Ishikawa (cell line): ENCODE measurements around the gene COMMD8.

ENCODE experiments used
- CEBPB ChIP-seq: IDR thresholded peaks from 2 replicates; pipeline ENCODE4 v1.6.1; 2012
- CREB1 ChIP-seq: IDR thresholded peaks from 2 replicates; pipeline ENCODE4 v1.6.1; 2012; ENCODE audit warnings: low read depth
- EGR1 ChIP-seq: IDR thresholded peaks from 2 replicates; pipeline ENCODE4 v1.6.1; 2012
- EP300 ChIP-seq: IDR thresholded peaks from 2 replicates; pipeline ENCODE4 v1.6.1; 2012; ENCODE audit warnings: borderline replicate concordance
- FOXM1 ChIP-seq: IDR thresholded peaks from 2 replicates; pipeline ENCODE4 v1.6.1; 2012; ENCODE audit warnings: low read depth, borderline replicate concordance
- MAX ChIP-seq: IDR thresholded peaks from 2 replicates; pipeline ENCODE4 v1.6.1; 2012
- NFIC ChIP-seq: IDR thresholded peaks from 2 replicates; pipeline ENCODE4 v1.6.1; 2012
- RAD21 ChIP-seq: IDR thresholded peaks from 2 replicates; pipeline ENCODE4 v1.6.1; 2012; ENCODE audit warnings: low read depth
- REST ChIP-seq: IDR thresholded peaks from 2 replicates; pipeline ENCODE4 v1.6.1; 2012; ENCODE audit warnings: low read depth, mild to moderate bottlenecking
- TAF1 ChIP-seq: IDR thresholded peaks from 2 replicates; pipeline ENCODE4 v1.6.1; 2012; ENCODE audit warnings: low read depth, mild to moderate bottlenecking
- TCF12 ChIP-seq: IDR thresholded peaks from 2 replicates; pipeline ENCODE4 v1.6.1; 2012; ENCODE audit warnings: low read depth
- TEAD4 ChIP-seq: IDR thresholded peaks from 2 replicates; pipeline ENCODE4 v1.6.1; 2012
- USF1 ChIP-seq: IDR thresholded peaks from 2 replicates; pipeline ENCODE4 v1.6.1; 2012
- YY1 ChIP-seq: IDR thresholded peaks from 2 replicates; pipeline ENCODE4 v1.6.1; 2012; ENCODE audit warnings: low read depth
- ZBTB7A ChIP-seq: IDR thresholded peaks from 2 replicates; pipeline ENCODE4 v1.6.1; 2012; ENCODE audit warnings: low read depth

The COMMD8 gene

GRCh38 chr4:47478804-47479203 lies 15.3 kb upstream of the COMMD8 start:
- TF ChIP-seq TAF1 = no peak
- TF ChIP-seq CEBPB = no peak
- TF ChIP-seq FOXM1 = no peak
- TF ChIP-seq REST = no peak
- no peak for TF ChIP-seq CREB1
- no peak for TF ChIP-seq EGR1
- TF ChIP-seq ZBTB7A = no peak
- TF ChIP-seq MAX = no peak
- TF ChIP-seq RAD21 = no peak
- TF ChIP-seq TCF12 = no peak
- TF ChIP-seq EP300 = no peak
- TF ChIP-seq YY1 = no peak
- no peak for TF ChIP-seq NFIC
- no peak for TF ChIP-seq USF1

- TF ChIP-seq MAX = no peak
- no peak for TF ChIP-seq REST
- TF ChIP-seq YY1 = no peak
- TF ChIP-seq FOXM1 = no peak
- TF ChIP-seq RAD21 = no peak
- no peak for TF ChIP-seq TAF1
- TF ChIP-seq NFIC = no peak
- TF ChIP-seq EGR1 = no peak
- TF ChIP-seq TCF12 = no peak
- TF ChIP-seq EP300 = no peak
- TF ChIP-seq ZBTB7A = no peak
- TF ChIP-seq USF1 = no peak
- TF ChIP-seq TEAD4 = no peak
- TF ChIP-seq CREB1 = no peak
- TF ChIP-seq CEBPB = no peak
These were observed 11.9 kb upstream of the COMMD8 start for GRCh38 chr4:47475411-47475810.

- TF ChIP-seq MAX (no peak), CEBPB (no peak), EP300 (no peak), YY1 (no peak), REST (no peak)
These were observed 11.3 kb upstream of the COMMD8 start for GRCh38 chr4:47474799-47475198.

GRCh38 chr4:47473141-47473750 lies 9.7 kb upstream of the COMMD8 start:
- TF ChIP-seq FOXM1 = no peak
- TF ChIP-seq CREB1 = no peak
- no peak for TF ChIP-seq NFIC
- TF ChIP-seq ZBTB7A = no peak
- no peak for TF ChIP-seq EP300
- no peak for TF ChIP-seq REST
- no peak for TF ChIP-seq EGR1
